ENCODE measurements around the gene PLXNC1.

PLXNC1 gene

GRCh38 chr12:94266796-94267536, 118.6 kb downstream of the PLXNC1 start:
- peak; percentile 68 to 85 for DNase-seq

- DNase-seq: peak in 1 of 2 donors; percentile 6
Observed at GRCh38 chr12:94267537-94267872, 119.1 kb downstream of the PLXNC1 start.

GRCh38 chr12:94267921-94268471, 119.6 kb downstream of the PLXNC1 start:
- no peak for DNase-seq

- no peak for DNase-seq
Observed at GRCh38 chr12:94269316-94269999, 121.1 kb downstream of the PLXNC1 start.

GRCh38 chr12:94271351-94271750, 123.0 kb downstream of the PLXNC1 start:
- DNase-seq: peak in 1 of 2 donors; percentile 2

GRCh38 chr12:94272280-94272679, 123.9 kb downstream of the PLXNC1 start:
- peak; percentile 37 for DNase-seq

- no peak for DNase-seq
Observed at GRCh38 chr12:94273272-94273671, 124.9 kb downstream of the PLXNC1 start.

- no peak for DNase-seq
Observed at GRCh38 chr12:94276725-94277124, 128.3 kb downstream of the PLXNC1 start.

GRCh38 chr12:94277426-94278000, 129.1 kb downstream of the PLXNC1 start:
- no peak for DNase-seq

GRCh38 chr12:94280063-94280462, 131.7 kb downstream of the PLXNC1 start:
- no peak for DNase-seq

- DNase-seq: peak; percentile 54 to 63
Observed at GRCh38 chr12:94282675-94283074, 134.3 kb downstream of the PLXNC1 start.

- DNase-seq: no peak
Observed at GRCh38 chr12:94284046-94284445, 135.7 kb downstream of the PLXNC1 start.

- DNase-seq: no peak
Observed at GRCh38 chr12:94284859-94285258, 136.5 kb downstream of the PLXNC1 start.

- no peak for DNase-seq
Observed at GRCh38 chr12:94285943-94286582, 137.7 kb downstream of the PLXNC1 start.

GRCh38 chr12:94286583-94287244, 138.3 kb downstream of the PLXNC1 start:
- no peak for DNase-seq

GRCh38 chr12:94287245-94287628, 138.9 kb downstream of the PLXNC1 start:
- no peak for DNase-seq

GRCh38 chr12:94289461-94290312, 141.3 kb downstream of the PLXNC1 start:
- DNase-seq: no peak

GRCh38 chr12:94290353-94290752, 142.0 kb downstream of the PLXNC1 start:
- DNase-seq: no peak

- DNase-seq: no peak
Observed at GRCh38 chr12:94297096-94297699, 148.8 kb downstream of the PLXNC1 start.

GRCh38 chr12:94297876-94298505, 149.6 kb downstream of the PLXNC1 start:
- DNase-seq: no peak

GRCh38 chr12:94299846-94300245, 151.5 kb downstream of the PLXNC1 start:
- no peak for DNase-seq
